IPS-NIHi7 (cell line): ENCODE measurements around the gene ENAH.

Experiments used
- DNase-seq: peaks from one replicate; pipeline ENCODE4 v3.0.0; 2012; ENCODE audit warnings: mixed read lengths; ENCODE audit errors: extremely low spot score

The ENAH gene

DNA sequence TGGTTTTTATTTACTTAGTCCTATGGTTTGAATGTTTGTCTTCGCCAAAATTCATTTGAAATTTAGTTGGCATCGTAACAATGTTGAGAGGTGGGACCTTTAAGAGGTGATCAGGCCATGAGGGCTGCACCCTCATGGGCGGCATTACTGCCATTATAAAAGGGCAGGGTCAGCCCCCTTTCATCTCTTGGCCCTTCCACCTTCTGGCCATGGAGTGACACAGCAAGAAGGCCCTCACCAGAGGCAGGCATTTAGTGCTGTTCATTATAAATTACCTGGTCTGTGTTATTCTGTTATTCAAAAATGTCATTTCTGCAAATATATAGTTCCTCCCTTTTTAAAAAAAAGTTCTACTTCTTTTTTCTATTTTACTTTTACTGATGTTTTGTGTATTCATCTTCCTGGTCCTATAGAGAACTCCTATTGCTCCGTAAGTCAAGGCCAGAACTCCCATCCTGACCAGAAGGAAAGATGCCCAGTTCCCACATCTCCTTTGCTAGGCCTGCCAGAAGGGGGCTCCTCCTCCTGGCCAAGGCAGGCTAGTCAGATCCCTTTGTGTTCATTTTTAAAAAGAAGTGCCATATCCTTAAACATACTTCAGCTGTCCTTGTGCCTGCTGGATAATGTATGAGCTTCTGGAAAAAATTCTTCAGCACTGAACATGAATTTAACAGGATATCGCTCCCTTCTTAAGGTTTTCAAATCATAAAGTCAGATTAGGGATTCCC lies 215.0 kb downstream of the ENAH start:
- peak; percentile 59 for DNase-seq
